HG03378 (cell line): ENCODE results near the gene ELMO3.

Source experiments
- ATAC-seq: cut with Tn5 transposase; IDR thresholded peaks from one replicate; pipeline ENCODE4 v1.9.1; 2021; ENCODE audit warnings: mild to moderate bottlenecking, moderate library complexity; ENCODE audit not compliant: unreplicated experiment

Gene ELMO3

GRCh38 chr16:67199011-67199807 is at the start of gene ELMO3:
Gene ELMO3 (plus strand): TSS chr16:67199131. CDS start chr16:67199327, 196 bp downstream.
- no peak for ATAC-seq

- ATAC-seq: no peak
These were observed 49.5 kb upstream of the ELMO3 start for GRCh38 chr16:67149276-67150046.

GRCh38 chr16:67150047-67150832 is 48.7 kb upstream of the ELMO3 start:
- ATAC-seq: no peak

GRCh38 chr16:67150833-67151396 is 48.0 kb upstream of the ELMO3 start, which contains the start of gene B3GNT9:
Gene B3GNT9 (minus strand): TSS chr16:67150998. CDS start chr16:67150485, 513 bp downstream.
- no peak for ATAC-seq

- no peak for ATAC-seq
These were observed 47.4 kb upstream of the ELMO3 start for GRCh38 chr16:67151431-67152097.

GRCh38 chr16:67154578-67155294 is 44.2 kb upstream of the ELMO3 start:
- ATAC-seq: no peak

- ATAC-seq: no peak
These were observed 43.4 kb upstream of the ELMO3 start for GRCh38 chr16:67155295-67156142.

GRCh38 chr16:67156143-67156844 is 42.6 kb upstream of the ELMO3 start:
- ATAC-seq: no peak

- no peak for ATAC-seq
These were observed 41.7 kb upstream of the ELMO3 start for GRCh38 chr16:67157106-67157748.

GRCh38 chr16:67157892-67158635 is 40.9 kb upstream of the ELMO3 start:
- ATAC-seq: no peak

- peak; percentile 37 for ATAC-seq
These were observed 40.0 kb upstream of the ELMO3 start for GRCh38 chr16:67158637-67159600.

GRCh38 chr16:67161595-67162058 is 37.3 kb upstream of the ELMO3 start:
- ATAC-seq: no peak

GRCh38 chr16:67162506-67163163 is 36.3 kb upstream of the ELMO3 start:
- ATAC-seq: no peak

- ATAC-seq: no peak
These were observed 35.5 kb upstream of the ELMO3 start for GRCh38 chr16:67163164-67163998.
